ENCODE measurements around the gene SEC61A1.

Gene SEC61A1

GRCh38 chr3:128068156-128068620, 16.0 kb downstream of the SEC61A1 start:
- H3K27me3 ChIP-seq (ENCODE audit: insufficient read depth, low read depth): no peaks in the 10 kb centered on the region
- peak; percentile 90 for TF ChIP-seq CTCF (conservative IDR thresholded peaks at IDR 0.05; ENCODE audit: low read depth, low read length)
- H3K9ac ChIP-seq: no peak overlapping the region
- no peak overlapping the region for H3K4me2 ChIP-seq
- H2AFZ ChIP-seq (ENCODE audit: low read depth): no peak overlapping the region
- peaks cover 49% of the 10 kb centered on the region for H3K36me3 ChIP-seq (ENCODE audit: insufficient read depth)
- H3K4me1 ChIP-seq (ENCODE audit: low read depth, poor library complexity, severe bottlenecking): no peaks in the 10 kb centered on the region
- H3K79me2 ChIP-seq (ENCODE audit: insufficient read depth, low read depth): no peaks in the 10 kb centered on the region; the same call in 1 of the 2 replicates
- H4K20me1 ChIP-seq (ENCODE audit: insufficient read depth): peaks cover 6% of the 10 kb centered on the region; the same call in 1 of the 2 replicates
- H3K27ac ChIP-seq: no peak overlapping the region
- no peak overlapping the region for H3K4me3 ChIP-seq (IDR thresholded peaks at IDR 0.05; ENCODE audit: insufficient read depth, low read depth, low read length)

GRCh38 chr3:128069271-128069670, 17.0 kb downstream of the SEC61A1 start:
- Histone ChIP-seq H3K79me2 (ENCODE audit: insufficient read depth, low read depth) (no peaks in the 10 kb centered on the region; the same call in 1 of the 2 replicates), H3K27me3 (ENCODE audit: insufficient read depth, low read depth) (no peaks in the 10 kb centered on the region), H3K9ac (no peak overlapping the region), H3K4me2 (no peak overlapping the region), H3K4me1 (ENCODE audit: low read depth, poor library complexity, severe bottlenecking) (no peaks in the 10 kb centered on the region), H3K36me3 (ENCODE audit: insufficient read depth) (peaks cover 45% of the 10 kb centered on the region), H3K4me3 (IDR thresholded peaks at IDR 0.05; ENCODE audit: insufficient read depth, low read depth, low read length) (no peak overlapping the region), H3K27ac (no peak overlapping the region), H4K20me1 (ENCODE audit: insufficient read depth) (peaks cover 6% of the 10 kb centered on the region; the same call in 1 of the 2 replicates), H2AFZ (ENCODE audit: low read depth) (no peak overlapping the region)
- TF ChIP-seq CTCF (conservative IDR thresholded peaks at IDR 0.05; ENCODE audit: low read depth, low read length): no peak

GRCh38 chr3:128070898-128071591, 18.8 kb downstream of the SEC61A1 start:
- Histone ChIP-seq H3K79me2 (ENCODE audit: insufficient read depth, low read depth) (no peaks in the 10 kb centered on the region; the same call in 1 of the 2 replicates), H3K4me3 (IDR thresholded peaks at IDR 0.05; ENCODE audit: insufficient read depth, low read depth, low read length) (no peak overlapping the region), H3K36me3 (ENCODE audit: insufficient read depth) (peaks cover 34% of the 10 kb centered on the region), H2AFZ (ENCODE audit: low read depth) (no peak overlapping the region), H3K9ac (no peak overlapping the region), H3K4me2 (no peak overlapping the region), H3K27ac (no peak overlapping the region), H3K27me3 (ENCODE audit: insufficient read depth, low read depth) (no peaks in the 10 kb centered on the region), H4K20me1 (ENCODE audit: insufficient read depth) (peaks cover 3% of the 10 kb centered on the region; the same call in 1 of the 2 replicates), H3K4me1 (ENCODE audit: low read depth, poor library complexity, severe bottlenecking) (no peaks in the 10 kb centered on the region)
- no peak for TF ChIP-seq CTCF (conservative IDR thresholded peaks at IDR 0.05; ENCODE audit: low read depth, low read length)

GRCh38 chr3:128071771-128072453, 19.7 kb downstream of the SEC61A1 start:
- no peak overlapping the region for H2AFZ ChIP-seq (ENCODE audit: low read depth)
- peaks cover 2% of the 10 kb centered on the region; the same call in 1 of the 2 replicates for H4K20me1 ChIP-seq (ENCODE audit: insufficient read depth)
- peaks cover 27% of the 10 kb centered on the region for H3K36me3 ChIP-seq (ENCODE audit: insufficient read depth)
- no peak for TF ChIP-seq CTCF (conservative IDR thresholded peaks at IDR 0.05; ENCODE audit: low read depth, low read length)
- no peaks in the 10 kb centered on the region for H3K79me2 ChIP-seq (ENCODE audit: insufficient read depth, low read depth)
- H3K27me3 ChIP-seq (ENCODE audit: insufficient read depth, low read depth): no peaks in the 10 kb centered on the region
- no peak overlapping the region for H3K4me3 ChIP-seq (IDR thresholded peaks at IDR 0.05; ENCODE audit: insufficient read depth, low read depth, low read length)
- H3K4me1 ChIP-seq (ENCODE audit: low read depth, poor library complexity, severe bottlenecking): no peaks in the 10 kb centered on the region
- no peak overlapping the region for H3K4me2 ChIP-seq
- H3K27ac ChIP-seq: no peak overlapping the region; the same call in 1 of the 2 replicates
- no peak overlapping the region for H3K9ac ChIP-seq

Data from KMS-11 (cell line).